Activated CD4-positive, alpha-beta T cell treated with anti-CD3 and anti-CD28 coated beads, Interleukin-2, amount 50 U/mL, for 24 hours (primary cell): Measurements from ENCODE around the gene IRX5.

Experiments
- DNase-seq, 2 donors: peaks; one replicate each; pipeline ENCODE4 v3.0.0-alpha.2; 2020; ENCODE audit warnings: low read depth in 1 of 2, low spot score in 1 of 2

Gene IRX5

DNA sequence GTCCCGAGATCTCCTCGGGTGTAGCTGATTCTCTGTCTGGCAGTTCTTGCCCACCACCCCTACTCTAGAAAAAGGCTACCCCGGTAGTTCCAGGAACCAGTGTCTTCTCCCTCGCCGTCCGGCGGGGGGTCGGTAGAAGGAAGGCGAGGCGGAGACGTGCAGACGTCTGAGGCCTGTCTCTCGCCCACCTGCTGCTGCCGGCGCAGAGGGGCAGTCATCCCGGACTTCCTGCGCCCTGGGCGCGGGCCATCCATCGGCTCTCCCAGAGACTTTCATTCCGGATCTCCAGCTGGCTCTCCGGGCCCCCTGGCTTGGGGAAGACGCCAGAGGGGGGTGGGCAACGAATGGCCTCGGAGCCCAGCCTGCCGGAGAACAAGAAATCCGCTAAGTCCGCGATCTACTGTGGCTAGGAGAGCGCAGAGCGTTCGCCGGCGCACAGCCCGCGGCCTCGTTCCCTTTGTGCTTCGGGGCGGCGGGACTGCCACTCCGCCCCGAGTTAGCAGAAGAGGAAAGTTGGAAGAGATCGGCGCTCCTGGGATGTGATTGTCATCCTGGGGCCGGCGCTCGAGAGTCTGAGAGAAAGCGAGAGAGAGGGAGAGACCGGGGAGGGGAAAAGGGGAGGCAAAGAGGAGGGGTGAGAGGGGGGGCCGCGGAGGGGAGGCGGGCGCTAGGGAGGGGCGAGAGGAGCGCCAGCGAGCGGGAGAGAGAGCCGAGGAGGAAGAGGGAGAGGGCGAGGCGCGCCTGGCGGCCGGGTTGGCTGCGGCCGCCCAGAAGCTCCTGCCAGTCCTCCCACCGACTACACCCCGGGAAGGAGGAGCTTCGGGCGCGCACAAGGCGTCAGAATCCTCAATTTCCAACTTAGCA is at the start of gene IRX5:
Gene IRX5, plus strand, starts transcription at position 861 of the 864 bp plus-strand sequence. CDS start 334 bp downstream, outside the sequence.
- no peak for DNase-seq

DNA sequence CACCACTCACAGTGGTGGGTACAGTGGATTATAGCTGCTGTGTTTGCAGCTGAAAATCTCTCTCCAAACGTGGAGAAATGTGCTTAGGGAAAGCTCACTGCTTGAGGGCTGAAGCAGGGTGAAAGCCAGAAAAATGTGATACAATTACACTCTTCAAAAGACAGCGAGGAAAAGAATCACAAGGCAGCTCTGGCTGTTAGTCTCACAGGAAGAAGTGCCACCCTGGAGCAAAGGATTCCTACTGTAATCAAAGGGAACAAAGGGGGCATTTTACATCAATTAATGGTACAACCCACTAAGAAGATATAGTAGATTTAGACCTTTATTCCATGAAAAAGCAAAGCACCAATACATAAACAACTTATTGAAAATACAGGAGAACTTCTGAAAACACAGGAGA is 48.1 kb upstream of the IRX5 start:
- no peak for DNase-seq

DNA sequence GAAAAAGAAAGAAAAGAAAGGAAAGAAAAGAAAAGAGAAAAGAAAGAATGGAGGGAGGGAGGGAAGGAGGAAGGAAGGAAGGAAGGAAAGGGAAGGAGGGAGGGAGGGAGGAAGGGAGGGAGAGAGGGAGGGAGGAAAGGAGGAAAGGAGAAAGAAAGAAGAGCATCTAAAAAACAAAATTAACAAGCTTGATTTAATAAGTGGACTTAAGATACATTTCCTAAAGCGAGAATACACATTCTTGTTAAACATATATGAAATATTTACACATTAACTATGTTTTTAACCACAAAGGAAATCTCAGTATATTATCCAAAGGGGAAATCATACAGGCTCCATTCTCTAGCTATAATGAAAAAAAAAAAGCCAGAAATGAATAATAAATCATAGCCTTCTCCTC is 47.3 kb upstream of the IRX5 start:
- DNase-seq = no peak

- no peak for DNase-seq
Measured at GRCh38 chr16:54886078-54886477, 44.6 kb upstream of the IRX5 start.

- DNase-seq = no peak
Measured at GRCh38 chr16:54890381-54890780, 40.3 kb upstream of the IRX5 start.

GRCh38 chr16:54891346-54891745 is 39.3 kb upstream of the IRX5 start:
- DNase-seq = no peak

DNA sequence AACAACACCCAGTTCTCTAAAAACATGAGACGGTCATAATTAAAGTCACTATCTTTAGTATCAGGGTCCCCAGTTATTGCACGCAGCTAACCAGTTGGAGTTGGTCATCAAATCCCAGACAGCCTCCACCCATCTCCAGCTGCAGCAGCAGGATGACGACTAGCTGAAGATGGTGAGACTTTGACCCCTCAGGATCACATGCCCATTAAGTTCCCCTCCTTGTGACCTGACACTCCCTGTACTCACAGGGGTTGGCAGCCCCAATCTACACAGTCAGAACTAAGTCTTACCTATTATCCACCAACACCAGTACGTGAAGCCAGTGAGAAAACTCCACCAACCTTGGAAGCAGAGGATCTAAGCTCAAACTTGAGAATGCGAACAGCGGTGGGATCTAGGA is 37.7 kb upstream of the IRX5 start:
- no peak for DNase-seq

- DNase-seq = no peak
Measured at GRCh38 chr16:54897930-54898329, 32.7 kb upstream of the IRX5 start.

- no peak for DNase-seq
Measured at GRCh38 chr16:54901606-54902005, 29.1 kb upstream of the IRX5 start.

DNA sequence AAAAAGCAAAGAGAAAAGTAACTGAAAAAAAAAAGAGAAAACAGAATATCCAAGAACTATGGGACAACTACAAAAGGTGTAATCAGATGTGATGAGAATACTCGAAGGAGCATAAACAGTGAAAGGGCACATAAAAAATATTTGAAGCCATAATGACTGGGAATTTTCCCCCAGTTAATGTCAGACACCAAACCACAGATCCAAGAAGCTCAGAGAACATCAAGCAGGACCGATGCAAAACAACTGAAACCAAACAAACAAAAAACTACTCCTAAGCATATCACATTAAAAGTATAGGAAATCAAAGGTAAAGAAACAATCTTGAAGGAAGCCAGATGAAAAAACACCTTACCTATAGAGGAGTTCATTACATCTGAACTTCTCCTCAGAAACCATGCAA is 27.6 kb upstream of the IRX5 start:
- no peak for DNase-seq

GRCh38 chr16:54911079-54911478 is 19.6 kb upstream of the IRX5 start:
- DNase-seq = no peak

DNA sequence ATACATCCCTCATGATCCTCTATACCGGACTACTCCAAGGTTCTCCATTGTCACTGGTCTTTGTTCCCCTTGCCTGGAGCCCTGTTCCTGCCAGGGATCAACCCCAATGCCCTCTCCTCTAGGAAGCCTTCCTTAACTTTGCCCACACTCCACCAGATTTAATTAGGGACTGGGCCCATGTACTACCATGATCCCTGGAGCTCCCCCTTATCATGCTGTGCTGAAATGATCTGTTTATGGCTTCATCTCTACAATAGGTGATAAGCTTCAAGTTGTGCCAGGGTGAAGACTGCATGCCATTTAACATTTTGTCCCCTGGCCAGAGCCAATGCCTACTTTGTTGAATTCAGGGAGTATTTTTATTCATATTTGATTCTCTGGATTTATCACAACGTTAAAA is 17.9 kb upstream of the IRX5 start:
- DNase-seq = no peak

DNA sequence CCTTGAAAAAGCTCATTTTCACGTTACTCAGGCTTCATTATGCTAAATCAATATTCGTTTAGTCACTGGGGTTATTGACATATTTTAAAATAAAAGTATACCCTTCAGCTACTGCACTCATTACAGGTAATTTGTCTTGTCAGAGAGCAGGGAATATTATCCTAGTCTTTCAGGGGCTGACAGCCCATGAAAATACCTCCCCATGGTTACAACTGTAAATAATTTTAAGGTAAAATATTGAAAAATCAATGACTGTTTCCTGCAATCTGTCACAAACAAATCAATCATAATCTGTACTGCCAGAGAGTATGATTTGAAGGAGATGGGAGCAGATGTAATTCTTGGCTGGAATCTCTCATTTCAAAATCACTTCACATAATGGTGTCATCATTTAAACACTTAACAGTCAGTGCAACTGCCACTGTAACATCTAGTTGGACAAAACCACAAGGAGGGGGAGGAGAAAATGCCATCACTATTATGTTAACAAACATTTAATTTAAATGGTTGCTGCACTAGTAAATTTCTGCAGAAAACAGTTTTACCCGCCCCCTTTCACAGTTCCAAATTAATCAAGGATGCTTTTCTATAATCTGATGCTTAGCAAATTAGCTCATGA is 9.3 kb upstream of the IRX5 start:
- DNase-seq = no peak

- no peak for DNase-seq
Measured at GRCh38 chr16:54923055-54923473, 7.6 kb upstream of the IRX5 start.

- no peak for DNase-seq
Measured at GRCh38 chr16:54923988-54924387, 6.7 kb upstream of the IRX5 start.

GRCh38 chr16:54926166-54926838 is 4.4 kb upstream of the IRX5 start:
- no peak for DNase-seq

DNA sequence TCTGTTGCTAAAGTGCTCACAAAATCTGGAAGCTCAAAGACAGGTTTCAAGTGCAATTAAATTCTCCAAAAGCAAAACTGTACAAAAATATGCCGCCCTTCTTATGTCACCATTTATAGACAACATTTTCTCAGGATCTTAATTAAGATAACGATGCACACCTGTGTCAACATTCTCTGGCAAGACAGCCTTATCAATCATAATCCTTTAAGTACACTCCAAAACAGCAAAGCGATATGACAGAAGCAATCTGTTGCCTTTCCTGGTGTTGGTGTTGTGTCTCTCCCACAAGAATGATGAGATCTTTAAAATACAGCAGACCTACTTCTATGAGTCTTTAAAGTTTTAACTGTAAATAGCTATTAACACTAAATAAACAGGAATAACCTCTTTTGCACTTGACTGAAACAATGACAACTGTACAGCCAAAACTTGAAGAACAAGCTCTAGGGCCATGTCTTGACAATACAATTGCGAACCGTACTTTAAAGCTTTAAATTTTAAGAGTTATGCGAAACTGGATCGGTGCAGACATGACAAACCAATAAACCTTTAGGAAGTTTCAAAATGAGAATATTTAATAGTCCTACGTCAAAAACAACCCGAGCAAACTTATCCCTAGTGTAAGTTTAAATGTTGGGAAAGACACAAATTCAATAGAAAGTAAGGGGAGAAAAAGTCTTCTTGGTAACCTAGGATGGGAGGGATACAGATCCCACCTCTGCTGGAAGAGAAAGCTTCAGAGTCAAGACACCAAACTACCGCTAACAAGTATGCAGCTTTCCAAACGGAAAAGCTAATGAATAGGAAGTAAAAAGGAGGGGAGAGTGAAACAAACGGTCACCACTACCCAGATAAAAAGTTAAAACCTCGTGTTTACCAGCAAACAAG is 3.3 kb upstream of the IRX5 start:
- no peak for DNase-seq

DNA sequence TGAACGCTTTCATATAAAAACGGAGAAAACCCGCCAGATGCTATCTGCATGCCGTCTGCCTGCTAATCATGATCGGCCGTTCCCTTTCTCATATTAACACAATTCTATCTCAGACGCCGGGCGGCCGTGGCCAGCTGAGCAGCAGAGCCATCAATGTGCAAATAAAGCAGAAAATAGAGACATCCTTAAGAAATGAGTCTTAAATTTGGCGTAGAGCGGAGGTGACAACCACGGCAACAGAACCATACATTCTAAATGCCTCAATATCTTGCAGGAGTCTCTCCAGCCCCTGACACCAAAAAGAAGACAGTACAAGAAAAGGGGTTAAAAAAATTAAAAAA is 2.7 kb upstream of the IRX5 start:
- no peak for DNase-seq

DNA sequence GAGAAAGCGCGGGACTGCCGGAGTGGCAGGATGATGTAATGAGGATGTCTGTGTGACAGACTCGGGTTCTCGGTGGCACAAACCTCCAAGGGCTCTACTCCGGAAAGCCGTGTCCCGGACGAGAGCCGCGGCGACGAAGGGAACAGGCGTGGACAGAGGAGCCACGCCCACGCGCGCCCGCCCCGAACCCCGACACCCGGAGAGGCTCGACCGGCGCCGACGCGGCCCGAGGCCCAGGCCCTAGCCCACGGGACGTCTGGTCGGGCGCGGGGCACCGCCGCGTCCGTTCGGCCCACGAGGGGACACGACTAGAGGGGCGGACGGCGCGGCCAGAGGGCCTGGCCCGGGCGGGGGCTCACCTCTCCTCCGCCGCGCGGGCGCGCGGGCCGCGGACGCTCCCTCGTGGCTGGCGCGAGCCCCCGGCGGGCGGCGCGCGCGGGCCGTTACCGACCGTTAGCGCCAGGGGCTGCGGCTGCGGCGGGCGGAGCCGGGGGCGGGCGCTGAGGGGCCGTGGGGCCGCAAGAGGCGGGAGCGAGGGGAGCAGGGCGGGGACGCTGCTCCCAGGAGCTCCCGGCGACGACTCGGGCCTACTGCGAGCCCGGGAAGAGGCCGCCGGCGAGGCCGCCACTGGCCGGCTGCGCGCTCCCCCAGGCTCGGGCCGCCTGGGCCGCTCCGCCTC is 2.1 kb upstream of the IRX5 start:
- DNase-seq = no peak

GRCh38 chr16:54929090-54930004 is 1.3 kb upstream of the IRX5 start:
- peak; percentile 75 to 94 for DNase-seq
